NCI-H510A (cell line): Measurements from ENCODE around the gene SDC3.
A peak's percentile ranks its signal among the peaks of the same experiment; 100 is the strongest.

Experiments
- DNase-seq: peaks from one replicate; lab custom pipeline; 2025; lab: John Stamatoyannopoulos, UW

The SDC3 gene

DNA sequence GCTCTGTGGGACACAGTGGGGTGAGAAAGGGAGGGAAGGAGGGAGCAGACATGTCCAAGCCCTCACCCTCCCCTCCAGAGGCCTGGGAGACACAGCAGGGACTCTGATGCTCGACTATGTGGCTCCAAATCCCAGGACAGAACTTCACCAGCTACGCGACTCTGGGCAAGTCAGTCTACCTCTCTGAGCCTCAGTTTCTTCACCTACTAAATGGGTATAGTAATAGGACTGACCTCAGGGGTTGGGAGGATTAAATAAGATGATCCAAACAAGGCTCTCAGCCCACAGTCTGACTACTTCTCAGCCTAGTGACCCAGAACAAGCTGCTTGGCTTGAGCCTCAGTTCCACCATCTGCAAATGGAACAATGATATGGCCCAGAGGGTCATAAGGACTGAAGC, 19.6 kb downstream of the SDC3 start:
- no peak for DNase-seq

DNA sequence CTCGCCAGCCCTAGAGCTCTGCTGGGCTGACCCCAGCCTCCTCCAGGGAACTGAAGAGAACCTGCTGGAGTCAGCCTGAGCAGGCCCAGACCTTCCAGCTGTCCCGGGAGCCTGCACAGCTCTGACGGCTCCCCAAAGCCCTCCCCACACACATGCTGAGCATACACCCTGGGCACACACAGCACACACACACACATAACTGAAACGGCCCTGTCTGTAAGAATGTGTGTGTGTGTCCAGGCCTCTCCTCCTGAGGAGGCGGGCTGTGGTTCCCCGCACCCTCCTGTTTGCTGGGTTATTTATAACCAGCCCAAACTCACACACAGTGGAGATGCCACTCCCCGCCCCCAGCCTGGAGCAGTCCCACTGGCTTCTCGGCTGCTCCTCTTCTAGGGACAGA, 20.2 kb downstream of the SDC3 start:
- DNase-seq: no peak

DNA sequence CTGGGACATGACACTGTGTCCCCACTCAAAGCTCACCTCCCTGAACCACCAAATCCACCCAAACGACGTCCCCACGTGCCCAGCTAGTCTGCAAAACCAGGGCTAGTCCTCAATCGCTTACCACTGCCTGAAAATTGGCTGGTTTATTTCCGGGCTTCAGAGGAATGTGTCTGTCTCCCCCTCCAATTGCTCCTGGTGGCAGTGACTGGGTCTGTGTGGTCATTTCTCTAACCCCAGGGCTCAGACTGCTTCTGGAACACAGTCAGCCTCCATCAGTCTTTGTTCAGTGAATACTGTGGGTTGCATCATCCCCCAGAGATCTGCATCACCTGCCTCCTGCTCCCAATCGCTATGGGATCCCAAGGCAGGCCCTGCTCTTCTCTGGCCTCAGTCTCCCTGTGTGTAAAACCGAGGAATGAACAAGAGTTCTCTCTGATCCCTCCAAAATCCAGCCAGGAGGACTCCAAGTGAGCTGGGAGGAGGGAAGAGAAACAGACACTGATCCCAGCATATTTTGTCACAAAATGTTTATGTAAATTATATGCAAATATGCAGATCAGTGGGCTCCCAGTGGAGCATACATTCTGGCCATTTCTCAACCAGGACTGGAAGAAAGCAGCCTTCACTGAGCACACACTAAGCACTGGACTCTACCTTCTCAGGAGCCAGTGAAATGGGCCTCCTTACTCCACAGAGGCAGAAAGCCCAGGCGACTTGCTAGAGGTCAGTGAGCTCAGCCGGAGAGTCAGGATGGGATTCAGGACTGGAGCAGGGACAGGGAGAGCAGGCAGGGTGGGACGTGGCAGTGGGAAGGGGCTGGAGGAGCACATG, 20.9 kb downstream of the SDC3 start:
- no peak for DNase-seq

DNA sequence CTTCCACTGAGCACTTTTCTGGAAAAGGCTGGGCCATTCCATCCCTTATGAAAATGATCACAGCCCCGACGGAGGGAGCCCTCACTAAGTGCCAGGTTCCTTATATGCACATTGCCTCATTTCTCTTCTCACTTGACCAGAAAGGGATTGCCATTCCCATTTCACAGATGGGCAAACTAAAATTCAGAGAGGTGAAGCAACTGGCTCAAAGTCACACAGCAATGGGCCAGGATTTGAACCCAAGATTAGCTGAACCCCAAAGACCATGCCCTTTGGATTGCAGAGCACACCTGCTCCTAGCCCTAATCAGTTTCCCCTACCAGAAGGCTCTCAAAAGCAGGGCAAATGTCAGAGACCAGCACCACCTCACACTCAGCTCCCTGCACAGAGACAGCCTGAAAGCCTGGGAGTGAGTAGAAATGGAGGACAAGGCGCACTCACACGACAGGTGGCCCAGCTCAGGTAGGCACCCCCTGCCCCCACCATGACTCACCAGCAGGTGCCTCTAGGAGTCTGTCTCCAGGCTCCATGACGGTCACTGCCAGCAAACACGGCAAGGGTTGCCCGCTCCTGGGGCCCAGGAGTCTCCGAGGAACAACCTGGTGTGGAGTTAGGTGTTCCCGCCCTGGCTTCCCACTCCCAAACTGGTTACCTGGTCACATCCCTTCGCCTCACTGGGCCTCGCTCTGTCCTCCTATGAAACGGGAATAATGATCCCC, 21.7 kb downstream of the SDC3 start:
- no peak for DNase-seq

DNA sequence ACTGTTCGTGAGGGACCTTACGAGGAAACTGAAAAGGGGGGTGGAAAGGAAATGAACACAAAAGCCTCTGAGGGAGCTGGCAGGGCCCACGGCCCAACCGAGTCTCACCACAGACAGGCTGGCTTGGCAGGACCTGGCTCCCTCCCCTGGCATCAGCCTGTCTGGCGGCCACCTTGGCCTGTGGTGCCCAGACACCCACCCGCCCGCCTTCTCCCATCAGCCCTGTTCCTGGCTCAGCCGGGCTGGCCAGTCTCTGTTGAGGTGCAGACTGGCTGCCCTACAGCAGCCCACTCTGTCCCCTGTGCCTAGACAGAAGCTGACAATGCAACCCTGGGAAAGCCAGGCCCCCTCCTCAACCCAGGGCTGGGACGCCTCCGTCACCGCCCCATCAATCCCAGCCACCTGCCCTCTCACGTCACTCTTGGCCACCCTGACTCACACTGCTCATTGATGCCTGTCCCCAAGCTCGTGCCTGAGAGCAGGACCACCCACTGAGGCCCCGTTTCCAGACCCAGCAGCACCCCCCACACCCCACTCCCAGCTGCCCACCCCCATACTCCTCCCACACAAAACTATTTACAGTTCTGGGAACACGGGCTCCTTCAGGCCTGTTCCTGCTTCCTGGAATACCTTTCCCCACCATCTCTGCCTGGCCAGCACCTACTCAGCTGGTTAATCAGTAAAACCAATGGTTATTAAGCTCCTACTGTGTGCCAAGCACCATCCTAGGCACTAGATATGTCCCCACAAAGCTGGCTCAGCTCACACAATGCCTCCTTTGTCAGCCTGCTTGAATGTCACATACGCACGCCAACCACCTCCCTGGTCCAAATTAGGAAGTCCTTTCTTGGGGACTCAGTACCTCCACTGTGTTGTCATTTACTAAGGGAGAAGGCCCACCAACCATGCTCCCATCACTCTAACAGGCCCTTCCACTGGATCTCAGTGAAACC, 22.7 kb downstream of the SDC3 start:
- DNase-seq: no peak

DNA sequence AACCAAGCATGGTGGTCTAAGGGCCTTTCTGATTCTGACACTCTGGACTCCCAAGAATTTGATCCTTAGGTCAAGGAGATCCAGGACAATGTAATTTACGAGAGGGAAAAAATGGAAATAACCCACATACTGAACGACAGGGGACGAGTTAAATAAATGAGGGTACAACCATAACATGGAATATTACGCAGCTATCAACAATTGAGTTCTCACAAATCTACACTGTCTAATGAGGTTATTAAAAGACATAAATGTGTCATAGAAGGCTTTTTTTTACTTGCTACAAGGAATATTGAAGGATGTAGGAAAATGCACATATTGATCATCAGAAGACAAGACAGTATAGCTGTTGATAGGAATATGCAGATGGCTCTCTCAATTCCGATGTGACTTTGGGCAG, 23.8 kb downstream of the SDC3 start:
- DNase-seq: no peak

DNA sequence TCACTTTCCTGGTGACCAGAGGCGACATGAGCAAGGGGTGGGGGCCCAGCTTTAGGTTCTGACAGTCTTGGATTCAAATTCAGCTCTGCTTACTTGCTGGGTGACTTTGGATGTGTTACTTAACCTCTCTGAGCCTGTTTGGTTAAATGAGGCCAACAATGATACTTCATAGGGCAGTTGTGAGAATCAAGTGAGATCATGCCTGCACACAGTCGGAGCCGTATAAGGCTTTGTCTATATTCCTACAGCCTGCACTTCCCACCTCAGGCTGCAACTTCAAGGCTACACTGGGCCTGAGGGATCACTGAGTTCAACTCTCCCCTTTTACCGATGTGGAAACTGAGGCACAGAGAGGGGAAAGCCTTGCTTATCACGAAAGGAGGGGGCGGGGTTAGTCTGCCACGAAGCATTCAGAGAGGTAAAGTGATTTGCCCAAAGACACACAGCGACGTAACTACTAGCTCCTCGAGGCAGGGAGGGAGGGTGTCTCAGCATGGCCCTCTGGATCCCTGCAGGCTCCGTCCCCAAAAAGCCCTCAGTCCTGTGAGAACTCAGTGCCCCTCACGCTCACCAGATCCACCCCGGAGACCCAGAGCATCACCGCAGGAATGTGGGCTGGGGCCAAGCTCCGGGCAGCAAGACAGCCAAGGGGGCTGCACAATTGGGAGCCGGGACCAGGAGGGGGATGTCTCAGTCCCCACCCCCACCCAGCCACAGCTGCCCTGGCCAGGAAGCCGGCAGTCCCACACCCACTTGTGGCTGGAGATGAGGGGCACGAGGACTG, 25.0 kb downstream of the SDC3 start:
- no peak for DNase-seq

DNA sequence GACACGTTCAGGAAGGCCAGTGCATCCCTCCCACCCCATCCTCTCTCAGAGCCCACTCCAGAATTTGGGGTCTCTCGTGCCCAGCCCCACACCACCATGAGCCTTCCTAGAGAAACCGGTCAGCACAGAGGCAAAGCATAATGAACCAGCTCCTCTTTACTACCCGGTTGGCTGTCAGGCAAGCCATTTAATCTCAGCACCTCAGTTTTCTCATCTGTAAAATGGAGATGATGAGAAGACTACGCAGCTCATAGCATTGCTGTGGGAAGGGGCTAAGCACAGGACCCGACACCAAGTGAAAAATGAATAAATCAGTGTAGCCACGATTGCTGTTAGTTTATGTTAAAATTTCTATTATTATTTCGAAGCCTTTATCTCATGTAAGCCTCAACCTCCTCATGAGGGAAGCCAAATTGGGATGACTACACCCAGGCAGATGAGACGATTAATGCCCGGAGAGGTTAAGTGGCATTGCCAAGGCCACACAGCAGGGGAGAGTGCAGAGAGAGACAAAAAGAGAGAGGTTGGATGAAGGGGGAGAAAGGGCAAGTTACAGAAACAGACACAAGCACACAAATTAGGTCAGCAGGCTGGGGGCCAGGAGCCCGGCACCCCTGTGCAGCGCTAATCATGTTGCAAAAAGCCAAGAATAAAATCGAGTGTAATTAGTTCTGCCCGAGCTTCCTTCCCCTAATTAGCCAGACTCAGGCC, 25.7 kb downstream of the SDC3 start:
- DNase-seq: no peak

DNA sequence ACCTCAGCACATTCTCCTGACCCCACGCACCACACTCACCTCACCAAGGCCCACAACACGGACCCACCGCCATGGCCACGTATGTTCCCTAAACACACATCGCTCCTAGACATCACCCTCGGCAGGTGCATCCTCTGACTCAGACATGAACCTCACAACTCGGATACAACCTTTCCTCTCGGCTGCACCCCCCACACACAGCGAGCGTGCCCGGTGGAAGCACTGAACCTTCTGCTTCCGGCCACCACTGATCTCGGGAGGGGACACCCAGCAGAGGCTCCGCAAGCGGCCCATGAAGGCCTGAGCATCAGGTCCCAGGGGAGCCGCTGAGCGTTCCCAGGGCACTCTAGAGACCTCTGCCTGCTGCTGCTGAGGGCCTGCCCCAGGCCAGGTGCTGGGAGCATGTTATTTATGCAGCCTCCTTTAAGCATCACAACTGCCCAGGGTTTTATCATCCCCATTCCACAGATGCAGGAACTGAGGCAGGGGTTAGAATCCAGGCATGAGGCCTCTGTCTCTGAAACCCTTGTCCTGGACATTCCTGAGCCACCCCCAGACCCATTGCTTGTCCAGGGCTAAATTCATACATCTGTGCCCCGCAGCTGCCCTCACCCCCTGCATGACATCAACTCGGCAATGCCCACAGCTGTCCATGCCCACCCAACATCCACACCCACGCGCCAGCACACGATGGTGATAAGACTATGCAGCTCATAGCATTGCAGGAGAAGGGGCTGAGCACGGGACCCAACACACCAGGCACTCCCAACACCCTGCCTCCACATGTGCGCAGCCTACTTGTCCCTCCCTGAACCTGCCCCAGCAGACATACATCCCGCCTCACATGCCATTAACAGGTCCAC, 27.0 kb downstream of the SDC3 start:
- no peak for DNase-seq

DNA sequence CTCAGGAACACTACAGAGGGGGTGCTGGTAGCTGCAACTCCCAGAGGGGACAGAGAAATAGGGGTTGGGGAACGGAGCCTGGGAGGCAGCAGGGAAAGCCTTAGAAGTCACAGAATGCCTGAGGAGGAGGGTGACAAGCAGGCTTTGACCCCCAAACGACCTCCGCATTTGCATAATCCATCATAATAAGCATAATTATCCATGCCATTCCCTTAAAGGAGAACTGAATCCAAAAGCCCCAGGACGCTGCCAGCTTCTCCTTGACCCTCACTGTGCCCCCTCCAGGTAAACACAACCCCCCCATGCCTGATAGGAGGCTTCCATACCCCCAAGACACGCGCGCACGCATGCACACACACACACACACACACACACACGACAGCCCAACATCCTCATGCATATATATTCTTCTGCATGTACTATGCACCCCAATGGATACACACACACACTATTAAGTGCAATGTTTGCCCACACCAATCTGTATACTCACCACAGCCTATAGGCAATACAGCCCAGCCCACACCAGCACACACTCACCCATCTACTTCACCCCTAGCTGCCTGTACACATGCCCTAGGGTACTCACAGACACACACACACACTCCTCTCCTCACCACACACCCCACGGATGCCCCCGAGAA, 27.8 kb downstream of the SDC3 start:
- DNase-seq: no peak

DNA sequence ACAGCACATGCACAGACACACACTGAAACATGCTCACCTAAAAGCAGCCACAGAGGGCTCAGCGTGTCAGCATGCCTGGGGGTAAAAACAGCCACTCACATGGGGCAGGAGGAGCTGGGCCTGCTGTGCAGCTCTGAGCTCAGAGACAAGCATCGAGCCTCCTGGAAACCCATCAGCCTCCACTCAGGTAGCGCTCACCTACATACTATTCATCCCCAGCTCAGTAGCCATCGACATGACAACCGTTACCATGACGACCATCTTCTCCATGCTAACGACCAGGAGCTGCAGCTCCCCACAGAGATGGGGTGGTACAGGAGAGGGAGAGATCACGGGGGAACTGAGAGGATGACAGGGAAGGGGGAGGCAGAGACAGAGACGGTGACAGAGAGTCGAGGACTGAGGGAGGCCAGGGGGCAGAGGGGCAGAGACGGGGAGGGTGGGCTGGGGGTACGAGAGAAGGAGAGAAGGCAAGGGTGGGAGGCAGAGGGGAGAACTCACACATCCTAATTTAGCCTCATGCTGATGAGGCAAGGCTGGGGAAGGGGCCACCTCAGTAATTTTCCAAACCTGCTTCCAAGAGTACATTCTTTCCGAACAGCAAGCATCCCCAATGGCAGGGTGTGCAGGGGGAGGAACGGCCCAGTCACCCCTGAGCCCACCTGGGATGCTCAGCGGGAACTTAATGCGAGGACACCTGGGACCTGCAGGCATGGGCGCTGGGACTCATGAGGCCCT, 28.4 kb downstream of the SDC3 start:
- DNase-seq: peak; percentile 42

DNA sequence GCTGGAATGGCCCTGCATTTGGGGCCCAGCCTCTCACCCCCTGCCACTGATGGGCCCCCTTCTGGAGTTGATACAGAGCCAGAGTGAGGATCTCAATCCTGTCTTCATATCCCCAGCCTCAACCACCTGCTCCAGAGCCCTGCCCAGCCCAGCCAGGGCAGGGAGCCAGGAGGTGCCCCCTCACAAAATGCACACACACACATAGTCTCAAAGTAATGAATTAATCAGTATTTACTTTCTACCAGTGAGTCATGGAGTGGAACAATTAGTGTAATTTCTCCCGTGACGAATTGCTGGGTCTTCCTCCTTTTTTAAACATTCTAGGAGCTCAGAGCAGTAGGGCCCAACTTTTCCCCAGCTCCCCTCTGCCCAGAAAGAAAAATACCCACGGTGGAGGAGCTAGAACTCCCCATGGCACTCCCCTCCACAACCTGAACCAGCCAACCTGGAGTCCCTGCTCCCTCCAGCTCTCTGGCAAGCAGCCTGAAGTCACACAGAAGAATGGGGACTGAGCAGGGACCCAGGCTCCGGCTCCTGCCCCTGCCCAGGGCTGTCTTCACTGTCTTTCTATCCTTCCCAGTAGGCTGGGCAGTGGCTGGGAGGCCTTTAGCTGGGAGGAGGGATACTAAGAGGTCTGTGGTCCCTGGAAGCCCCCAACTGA, 29.3 kb downstream of the SDC3 start:
- no peak for DNase-seq

DNA sequence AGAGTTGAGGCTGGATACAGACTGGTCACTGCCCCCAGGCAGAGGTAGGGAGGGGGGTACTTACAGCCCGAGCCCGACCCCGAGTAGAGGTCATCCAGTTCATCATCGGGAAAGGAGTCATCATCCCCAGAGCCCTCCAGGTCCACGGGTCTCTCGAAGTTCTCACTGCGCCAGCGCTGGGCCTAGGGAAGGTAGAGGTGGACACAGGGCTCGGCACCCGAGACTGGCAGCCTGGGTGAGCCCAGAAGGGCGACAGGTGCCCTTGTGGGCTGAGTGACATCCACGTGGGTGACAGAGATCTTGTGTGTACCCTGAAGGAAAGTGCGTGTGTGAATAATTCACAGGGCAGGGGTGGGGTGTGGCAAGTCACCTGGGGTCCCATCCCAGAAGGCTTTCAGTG, 30.0 kb downstream of the SDC3 start:
- DNase-seq: no peak

DNA sequence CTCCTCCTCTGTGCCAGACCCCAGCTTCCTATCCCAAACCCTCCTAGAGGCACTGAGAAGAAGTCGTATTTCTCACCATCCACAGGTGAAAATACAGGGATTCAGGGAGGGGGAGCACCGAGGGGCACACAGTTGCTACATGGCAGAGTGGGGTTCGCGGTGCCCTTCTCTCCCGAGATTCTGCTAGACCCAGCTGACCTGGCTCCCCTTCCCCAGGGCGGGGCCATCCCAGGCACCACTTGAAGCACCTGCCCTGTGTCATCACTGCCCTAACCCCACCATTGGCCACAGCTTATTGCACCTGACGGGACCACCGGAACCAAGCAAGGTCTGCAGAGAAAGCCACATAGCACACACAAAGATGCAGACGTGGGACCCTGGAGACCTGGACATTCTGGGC, 30.5 kb downstream of the SDC3 start:
- no peak for DNase-seq

DNA sequence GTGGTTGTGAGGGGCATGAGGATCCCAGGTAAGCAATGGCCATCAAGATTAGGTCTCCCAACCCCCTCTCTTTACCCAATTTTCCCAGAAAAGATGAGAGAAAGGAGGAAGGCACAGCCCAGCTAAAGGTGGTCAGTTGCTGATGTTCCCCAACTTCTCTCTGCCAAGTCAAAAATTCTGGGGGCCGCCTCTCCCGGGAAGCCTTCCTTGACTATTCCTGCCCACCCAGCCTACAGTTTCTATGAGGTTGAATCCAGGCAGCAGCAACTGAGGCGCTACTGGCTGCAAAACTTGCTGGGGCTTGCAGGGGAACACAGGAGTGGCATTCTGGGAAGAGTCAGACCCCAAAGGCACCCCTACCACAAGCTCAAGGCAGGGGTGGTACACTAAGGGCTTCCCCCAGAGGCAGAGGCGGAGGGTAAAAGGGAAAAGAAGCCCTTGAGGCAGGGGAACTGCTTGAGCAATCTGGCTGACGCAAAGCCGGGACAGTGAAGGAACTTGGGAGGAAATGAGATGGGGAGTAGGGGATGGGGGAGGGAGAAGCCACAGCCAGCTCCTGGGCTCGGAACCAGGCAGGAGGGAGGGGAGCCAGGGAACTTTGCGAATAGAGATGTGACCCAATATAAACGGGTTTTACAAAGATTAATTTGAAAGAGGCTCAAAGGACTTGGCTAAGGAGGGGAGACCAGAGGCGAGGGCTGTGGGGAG, 31.2 kb downstream of the SDC3 start:
- DNase-seq: no peak

DNA sequence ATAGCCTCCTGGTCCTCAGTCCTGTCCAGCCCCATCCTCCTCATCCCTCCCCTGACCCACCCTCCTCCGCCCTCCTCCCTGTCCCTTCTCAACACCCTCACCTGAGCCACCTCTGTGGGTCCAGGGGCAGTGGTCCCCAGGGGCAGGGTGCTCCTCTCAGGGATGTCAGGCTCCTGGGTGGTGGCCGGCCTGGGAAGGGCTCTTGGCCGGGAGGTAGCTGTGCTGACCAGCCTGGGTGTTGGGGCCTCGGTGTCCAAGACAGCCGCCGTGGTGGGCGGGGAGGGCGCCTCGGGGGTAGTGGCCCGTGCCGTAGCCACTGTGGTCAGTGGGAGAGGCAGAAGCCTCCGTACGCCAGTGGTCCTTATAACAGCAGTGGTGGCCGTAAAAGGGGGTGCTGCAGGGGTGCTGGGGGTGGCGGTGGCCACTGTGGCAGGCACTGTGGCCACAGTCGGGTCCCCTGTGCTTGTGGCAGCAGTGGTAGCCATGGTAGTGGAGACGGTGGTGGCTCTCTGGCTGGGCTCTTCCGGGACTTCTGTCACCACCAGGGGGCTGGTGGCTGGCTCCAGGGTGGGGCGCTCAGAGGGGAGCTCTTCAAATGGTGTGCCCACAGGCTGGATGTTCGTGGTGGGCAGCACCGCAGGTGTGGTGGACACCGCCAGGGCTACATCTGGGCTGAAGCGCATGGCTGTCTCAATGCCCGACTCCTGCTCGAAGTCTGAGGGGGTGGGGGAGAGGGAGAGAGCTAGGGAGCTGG, 31.9 kb downstream of the SDC3 start:
- DNase-seq: no peak

DNA sequence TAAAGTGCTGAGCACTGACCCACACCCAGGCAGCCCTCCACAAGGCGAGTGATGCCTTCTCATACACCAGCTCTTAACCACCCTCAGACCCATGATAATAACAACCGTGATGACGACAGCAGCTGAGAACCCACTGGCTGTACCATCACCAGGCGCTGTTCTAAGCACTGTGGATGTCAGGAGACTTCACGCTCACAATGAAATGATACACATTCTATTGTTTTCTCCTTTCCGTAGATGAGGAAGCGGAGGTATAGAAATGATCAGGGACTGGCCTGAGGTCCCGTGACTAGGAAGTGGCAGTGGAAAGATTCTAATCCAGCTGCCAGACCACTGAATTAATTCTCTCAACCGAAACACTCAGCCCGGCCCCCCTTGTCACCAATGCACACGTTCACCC, 32.6 kb downstream of the SDC3 start:
- DNase-seq: no peak
